AG09319 (cell line): ENCODE data around the gene PARN.
"Not testable (repeated sequence)": the region's sequence is repeated elsewhere in the genome, so short reads cannot be mapped to it uniquely, and the experiment has no call there.

Source experiments
- DNase-seq: peaks from one replicate; pipeline ENCODE4 v3.0.0-alpha.2; 2010; ENCODE audit warnings: low read depth; ENCODE audit errors: extremely low read depth
- TF ChIP-seq, protein P1 (sequence below): IDR thresholded peaks from 2 replicates; pipeline ENCODE4 v1.5.1; 2011; ENCODE audit warnings: low read depth, mild to moderate bottlenecking, inconsistent platforms, low read length, moderate library complexity

Gene PARN

DNA sequence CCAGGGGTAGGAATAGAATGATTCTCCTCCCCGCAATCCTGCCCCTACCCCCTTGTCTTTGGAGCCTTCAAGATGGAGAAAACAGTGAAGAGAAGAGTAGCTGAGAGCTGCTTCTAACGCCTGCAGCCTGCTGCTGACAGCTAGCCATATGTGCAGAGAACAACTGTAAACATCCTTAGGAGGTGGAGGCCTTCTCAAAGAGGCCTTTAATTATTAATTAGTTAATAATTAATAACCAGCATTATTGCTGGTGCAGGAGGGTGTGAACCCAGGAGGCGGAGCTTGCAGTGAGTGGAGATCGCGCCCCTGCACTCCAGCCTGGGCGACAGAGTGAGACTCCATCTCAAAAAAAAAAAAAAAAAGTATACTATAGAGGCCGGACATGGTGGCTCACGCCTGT is 11.1 kb upstream of the PARN start:
- TF ChIP-seq, protein P1, sequence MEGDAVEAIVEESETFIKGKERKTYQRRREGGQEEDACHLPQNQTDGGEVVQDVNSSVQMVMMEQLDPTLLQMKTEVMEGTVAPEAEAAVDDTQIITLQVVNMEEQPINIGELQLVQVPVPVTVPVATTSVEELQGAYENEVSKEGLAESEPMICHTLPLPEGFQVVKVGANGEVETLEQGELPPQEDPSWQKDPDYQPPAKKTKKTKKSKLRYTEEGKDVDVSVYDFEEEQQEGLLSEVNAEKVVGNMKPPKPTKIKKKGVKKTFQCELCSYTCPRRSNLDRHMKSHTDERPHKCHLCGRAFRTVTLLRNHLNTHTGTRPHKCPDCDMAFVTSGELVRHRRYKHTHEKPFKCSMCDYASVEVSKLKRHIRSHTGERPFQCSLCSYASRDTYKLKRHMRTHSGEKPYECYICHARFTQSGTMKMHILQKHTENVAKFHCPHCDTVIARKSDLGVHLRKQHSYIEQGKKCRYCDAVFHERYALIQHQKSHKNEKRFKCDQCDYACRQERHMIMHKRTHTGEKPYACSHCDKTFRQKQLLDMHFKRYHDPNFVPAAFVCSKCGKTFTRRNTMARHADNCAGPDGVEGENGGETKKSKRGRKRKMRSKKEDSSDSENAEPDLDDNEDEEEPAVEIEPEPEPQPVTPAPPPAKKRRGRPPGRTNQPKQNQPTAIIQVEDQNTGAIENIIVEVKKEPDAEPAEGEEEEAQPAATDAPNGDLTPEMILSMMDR, result no peak
- DNase-seq, result no peak

DNA sequence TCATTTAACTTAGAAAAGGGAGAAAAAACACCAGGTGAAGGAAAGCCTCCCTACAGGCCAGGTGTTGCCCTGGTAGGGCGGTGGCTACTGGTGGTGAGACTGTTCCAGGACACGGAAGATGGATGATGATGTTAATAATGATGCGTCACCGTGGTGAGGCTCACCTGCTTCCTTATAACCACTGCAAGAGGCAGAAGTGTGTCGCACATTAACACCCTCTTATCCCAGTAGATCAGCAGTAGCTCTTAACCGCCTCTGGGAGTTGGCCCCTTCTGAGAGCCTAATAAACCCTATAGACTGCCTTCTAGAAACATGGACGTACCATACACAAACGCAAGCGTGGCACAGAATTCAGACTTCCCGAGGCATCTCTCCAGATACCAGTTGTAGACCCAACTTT is 10.5 kb upstream of the PARN start:
- DNase-seq, result no peak
- TF ChIP-seq, protein P1, result no peak

DNA sequence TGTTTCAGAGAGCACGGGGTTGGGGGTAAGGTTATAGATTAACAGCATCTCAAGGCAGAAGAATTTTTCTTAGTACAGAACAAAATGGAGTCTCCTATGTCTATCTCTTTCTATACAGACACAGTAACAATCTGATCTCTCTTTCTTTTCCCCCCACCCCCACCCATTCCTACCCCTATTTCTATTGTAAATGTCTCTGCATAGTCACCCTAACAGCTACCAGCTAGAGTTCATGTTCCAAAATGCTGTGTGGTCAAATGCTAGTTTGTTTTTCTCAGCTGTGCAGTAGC is 6.8 kb upstream of the PARN start:
- DNase-seq, result not testable (repeated sequence)

DNA sequence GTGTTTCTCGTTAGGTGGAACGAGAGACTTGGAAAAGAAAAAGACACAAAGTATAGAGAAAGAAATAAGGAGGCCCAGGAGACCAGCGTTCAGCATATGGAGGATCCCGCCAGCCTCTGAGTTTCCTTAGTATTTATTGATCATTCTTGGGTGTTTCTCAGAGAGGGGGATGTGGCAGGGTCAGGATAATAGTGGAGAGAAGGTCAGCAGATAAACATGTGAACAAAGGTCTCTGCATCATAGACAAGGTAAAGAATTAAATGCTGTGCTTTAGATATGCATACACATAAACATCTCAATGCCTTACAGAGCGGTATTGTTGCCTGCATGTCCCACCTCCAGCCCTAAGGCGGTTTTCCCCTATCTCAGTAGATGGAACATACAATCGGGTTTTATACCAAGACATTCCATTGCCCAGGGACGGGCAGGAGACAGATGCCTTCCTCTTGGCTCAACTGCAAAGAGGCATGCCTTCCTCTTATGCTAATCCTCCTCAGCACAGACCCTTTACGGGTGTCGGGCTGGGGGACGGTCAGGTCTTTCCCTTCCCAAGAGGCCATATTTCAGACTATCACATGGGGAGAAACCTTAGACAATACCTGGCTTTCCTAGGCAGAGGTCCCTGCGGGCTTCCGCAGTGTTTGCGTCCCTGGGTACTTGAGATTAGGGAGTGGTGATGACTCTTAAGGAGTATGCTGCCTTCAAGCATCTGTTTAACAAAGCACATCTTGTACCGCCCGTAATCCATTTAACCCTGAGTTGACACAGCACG is 6.3 kb upstream of the PARN start:
- not testable (repeated sequence) for DNase-seq

DNA sequence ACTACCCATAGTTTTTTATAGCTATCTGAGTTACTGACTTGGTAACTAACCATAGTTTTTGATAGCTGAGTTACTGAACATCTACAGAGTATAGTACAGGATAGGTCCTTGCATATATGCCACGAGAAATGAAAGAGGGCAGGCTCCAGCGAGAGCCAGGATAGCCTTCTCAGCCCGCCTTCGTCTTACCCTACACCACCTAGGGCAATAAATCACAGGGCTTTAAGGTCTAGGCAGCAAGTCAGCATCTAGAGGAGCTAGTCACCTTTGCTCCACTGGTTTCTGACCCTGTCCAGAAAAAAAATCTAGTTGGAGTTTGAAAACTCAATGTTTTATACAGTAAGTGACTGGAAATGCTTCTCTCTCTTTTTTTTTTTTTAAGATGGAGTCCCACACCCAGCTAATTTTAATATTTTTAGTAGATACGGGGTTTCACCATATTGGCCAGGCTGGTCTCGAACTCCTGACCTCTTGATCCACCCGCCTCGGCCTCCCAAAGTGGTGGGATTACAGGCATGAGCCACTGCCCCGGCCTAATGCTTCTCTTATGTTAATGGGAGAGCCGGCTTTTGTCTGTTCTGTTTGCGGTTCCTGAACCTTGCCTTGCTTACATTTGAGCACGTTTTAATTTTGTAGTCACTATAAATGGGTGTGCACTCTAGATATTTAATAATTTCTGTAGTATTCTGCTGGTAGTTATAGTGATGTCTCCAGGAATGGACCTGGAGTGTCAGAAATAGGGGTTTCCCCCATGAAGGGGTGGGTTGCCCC is 5.5 kb upstream of the PARN start:
- DNase-seq, result no peak
- TF ChIP-seq, protein P1, result no peak

DNA sequence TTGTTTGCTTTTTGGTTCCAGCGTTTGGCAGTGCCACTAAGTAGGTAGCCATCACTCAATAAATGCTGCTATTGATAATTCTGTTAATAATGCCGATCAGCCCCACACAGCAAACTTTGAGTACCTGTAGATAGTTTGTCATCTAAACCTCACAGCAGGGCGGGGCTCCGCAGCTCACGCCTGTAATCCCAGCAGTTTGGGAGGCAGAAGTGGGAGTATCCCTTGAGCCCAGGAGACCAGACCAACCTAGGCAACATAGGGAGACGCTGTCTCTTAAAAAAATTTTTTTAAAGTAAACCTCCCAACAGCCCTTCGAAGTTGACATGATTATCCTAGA is 4.3 kb upstream of the PARN start:
- DNase-seq, result no peak
- TF ChIP-seq, protein P1, result no peak

DNA sequence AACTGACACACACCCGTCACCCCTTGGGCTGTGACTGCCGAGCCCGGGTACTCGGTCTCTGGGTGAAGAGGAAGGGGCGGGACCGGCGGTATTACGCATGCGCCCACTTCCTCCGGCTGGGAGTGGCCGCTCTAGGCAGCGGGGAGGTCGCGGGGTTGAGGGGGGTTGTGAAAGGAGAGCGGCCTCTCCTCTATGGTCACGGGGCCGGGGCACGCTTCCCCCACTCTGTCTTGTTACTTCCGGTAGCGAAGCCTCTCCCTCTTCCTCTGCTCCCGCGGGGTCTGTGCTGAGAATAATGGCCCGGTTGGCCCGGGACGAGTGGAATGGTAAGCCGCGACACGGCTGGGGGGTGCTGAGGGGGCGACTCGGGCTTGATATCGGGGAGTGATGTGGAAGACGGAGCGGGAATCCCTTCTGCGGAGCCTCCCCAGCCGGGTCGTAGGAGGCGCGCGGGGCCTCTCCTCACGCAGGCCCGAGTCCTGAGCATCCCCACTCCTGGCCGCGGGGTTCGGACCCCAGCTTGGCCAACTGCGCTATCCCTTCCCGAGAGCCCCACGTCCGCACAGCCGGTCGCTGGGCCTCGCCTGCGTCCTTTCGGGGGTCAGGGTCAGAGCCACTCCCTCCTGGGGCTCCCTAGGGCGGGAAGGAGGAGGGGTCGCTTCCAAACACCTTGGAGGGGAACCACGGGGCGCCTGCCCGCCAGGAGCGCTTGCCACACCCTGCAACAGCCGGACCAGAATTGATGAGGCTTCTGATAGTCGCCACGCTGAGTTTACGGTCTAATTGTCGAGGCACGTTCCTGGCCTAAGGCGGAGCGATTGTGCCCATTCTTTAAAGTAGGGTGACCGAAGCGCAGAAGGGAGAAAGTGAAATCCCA is 2.9 kb upstream of the PARN start, which contains the start of gene BFAR:
Gene BFAR, plus strand, starts transcription at position 259 of the 877 bp plus-strand sequence. CDS start 11,396 bp downstream, outside the sequence.
- DNase-seq, result peak; percentile 92
- TF ChIP-seq, protein P1, result no peak

DNA sequence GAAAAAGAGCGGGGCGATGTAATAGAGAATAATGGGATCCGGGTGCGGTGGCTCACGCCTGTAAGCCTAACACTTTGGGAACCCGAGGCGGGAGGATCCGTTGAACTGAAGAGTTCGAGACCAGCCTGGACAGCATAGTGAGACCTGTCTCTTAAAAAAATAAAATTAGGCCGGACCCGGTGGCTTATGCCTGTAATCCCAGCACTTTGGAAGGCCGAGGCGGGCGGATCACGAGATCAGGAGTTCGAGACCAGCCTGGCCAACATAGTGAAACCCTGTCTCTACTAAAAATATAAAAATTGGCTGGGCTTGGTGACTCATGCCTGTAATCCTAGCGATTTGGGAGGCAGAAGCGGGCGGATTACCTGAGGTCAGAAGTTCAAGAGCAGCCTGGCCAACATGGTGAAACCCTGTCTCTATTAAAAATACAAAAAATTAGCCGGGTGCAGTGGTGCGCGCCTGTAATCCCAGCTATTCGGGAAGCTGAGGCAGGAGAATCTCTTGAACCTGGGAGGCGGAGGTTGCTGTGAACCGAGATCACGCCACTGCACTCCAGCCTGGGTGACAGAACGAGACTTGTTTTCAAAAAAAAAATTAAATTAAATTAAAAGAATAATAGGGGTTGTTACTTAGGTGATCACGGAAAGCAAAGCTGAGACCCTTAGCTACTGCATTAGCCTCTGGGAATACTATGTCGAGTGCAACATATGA is 715 bp upstream of the PARN start:
- not testable (repeated sequence) for DNase-seq
